Chondrocyte (in vitro differentiated cells): ENCODE results near the gene CSK. TPM values are rescaled to one million over a fixed set of nuclear protein-coding genes. Genes with fewer than 3 reads are reported as not detected.

Source experiments
- DNase-seq: peaks from one replicate; pipeline ENCODE4 v3.0.0; 2021; ENCODE audit warnings: mixed read lengths, low spot score
- H3K27ac Mint-ChIP-seq: one replicate; pipeline ENCODE4 v1.8.0; 2021; ENCODE audit warnings: mild to moderate bottlenecking, moderate library complexity, mixed read lengths; ENCODE audit not compliant: unreplicated experiment
- H3K27me3 Mint-ChIP-seq: 2 replicates; pipeline ENCODE4 v1.8.0; 2021; ENCODE audit warnings: low read depth, mixed read lengths
- H3K36me3 Mint-ChIP-seq: 2 replicates; pipeline ENCODE4 v1.8.0; 2021; ENCODE audit warnings: low read depth, mixed read lengths
- H3K4me1 Mint-ChIP-seq: 2 replicates; pipeline ENCODE4 v1.8.0; 2021; ENCODE audit warnings: low read depth, mild to moderate bottlenecking, mixed read lengths
- H3K4me3 Mint-ChIP-seq: one replicate; pipeline ENCODE4 v1.8.0; 2021; ENCODE audit warnings: mild to moderate bottlenecking, moderate library complexity, mixed read lengths; ENCODE audit not compliant: unreplicated experiment
- H3K9me3 Mint-ChIP-seq: 2 replicates; pipeline ENCODE4 v1.8.0; 2021; ENCODE audit warnings: low read depth, mixed read lengths
- total RNA-seq: library from RNA; stranded (reverse); gene quantifications from 3 replicates; pipeline ENCODE4 v1.2.1, GENCODE V29; 2021
- TF ChIP-seq, protein P1 (sequence below): fragments of 200-600 bp; sonication (generic); IDR thresholded peaks from 2 replicates; pipeline ENCODE4 v1.5.0; 2021; ENCODE audit warnings: antibody characterized with exemption, mild to moderate bottlenecking, moderate library complexity

CSK gene
- total RNA-seq, 1 donor from 2014 or later: 39.9 TPM

DNA sequence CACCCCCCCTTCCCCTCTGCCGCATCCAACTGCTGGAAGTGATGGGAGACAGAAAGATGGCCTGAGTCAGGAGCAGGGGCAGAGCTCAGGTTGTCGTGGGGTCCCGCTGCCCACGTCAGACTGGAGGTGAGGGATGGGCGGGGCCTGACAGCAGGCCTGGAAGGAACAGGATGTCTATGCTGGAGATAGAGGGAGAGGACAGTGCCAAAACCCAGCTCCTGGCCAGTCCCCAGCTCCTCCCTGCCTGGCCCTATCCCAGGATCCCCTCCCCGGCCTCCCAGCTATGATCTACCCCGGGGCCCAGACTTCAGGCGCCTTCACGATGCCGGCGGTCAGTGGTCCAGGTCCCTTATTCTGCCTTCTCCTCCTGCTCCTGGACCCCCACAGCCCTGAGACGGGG is 30.7 kb downstream of the CSK start, which contains the start of gene LMAN1L:
Gene LMAN1L, plus strand, starts transcription at position 303 of the 400 bp plus-strand sequence. Its CDS starts 20 bp downstream, at position 323.
- H3K27me3 Mint-ChIP-seq: no peaks in the 10 kb centered on the region
- TF ChIP-seq, protein P1, sequence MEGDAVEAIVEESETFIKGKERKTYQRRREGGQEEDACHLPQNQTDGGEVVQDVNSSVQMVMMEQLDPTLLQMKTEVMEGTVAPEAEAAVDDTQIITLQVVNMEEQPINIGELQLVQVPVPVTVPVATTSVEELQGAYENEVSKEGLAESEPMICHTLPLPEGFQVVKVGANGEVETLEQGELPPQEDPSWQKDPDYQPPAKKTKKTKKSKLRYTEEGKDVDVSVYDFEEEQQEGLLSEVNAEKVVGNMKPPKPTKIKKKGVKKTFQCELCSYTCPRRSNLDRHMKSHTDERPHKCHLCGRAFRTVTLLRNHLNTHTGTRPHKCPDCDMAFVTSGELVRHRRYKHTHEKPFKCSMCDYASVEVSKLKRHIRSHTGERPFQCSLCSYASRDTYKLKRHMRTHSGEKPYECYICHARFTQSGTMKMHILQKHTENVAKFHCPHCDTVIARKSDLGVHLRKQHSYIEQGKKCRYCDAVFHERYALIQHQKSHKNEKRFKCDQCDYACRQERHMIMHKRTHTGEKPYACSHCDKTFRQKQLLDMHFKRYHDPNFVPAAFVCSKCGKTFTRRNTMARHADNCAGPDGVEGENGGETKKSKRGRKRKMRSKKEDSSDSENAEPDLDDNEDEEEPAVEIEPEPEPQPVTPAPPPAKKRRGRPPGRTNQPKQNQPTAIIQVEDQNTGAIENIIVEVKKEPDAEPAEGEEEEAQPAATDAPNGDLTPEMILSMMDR: no peak
- H3K4me3 Mint-ChIP-seq: no peak within 1 kb of the TSS
- DNase-seq: no peak
- peaks cover 29% of the 10 kb centered on the region for H3K4me1 Mint-ChIP-seq
- no peaks in the 10 kb centered on the region for H3K9me3 Mint-ChIP-seq
- no peaks in the 10 kb centered on the region for H3K36me3 Mint-ChIP-seq
- H3K27ac Mint-ChIP-seq: no peak within 1 kb of the TSS

DNA sequence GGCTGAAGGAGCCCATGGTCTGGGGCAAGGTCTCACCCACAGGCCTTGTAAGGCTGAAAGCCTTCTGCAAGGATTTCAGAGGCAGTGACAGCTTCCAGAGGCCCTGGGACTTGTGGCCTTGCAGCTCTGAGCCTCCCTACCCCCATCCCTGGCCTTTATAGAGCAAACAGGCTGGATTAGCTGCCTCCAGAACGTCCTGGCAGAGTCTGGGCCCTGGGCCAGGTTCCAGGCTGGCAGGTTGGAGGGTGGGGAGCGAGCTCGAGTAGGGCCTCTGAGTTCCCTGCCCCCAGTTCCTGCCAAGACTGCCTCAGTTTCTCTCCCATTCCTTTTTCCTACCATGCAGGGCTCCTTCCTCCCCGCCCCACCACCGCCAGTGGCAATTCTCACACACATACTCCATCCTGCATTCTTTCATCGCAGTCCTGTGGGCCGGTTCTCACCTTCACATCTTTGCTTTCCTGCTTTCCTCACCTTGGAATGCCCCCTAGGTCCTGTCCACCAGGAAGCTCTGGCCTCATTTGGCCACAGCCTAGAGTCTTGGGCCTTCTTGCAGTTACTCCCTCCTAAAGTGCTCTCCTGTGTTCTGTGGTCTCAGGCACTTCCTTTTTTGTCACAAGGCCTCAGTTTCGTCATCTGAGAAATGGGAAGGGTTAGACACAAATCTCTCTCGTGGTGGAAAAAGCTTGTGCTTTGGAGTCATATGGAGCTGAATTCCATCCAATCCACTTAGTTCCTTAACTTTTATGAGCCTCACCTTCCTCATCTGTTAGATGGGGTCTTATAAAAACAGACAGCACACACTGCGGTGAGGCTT is 33.4 kb downstream of the CSK start:
- TF ChIP-seq, protein P1: no peak
- no peak for DNase-seq
- peaks cover 8% of the 10 kb centered on the region for H3K4me1 Mint-ChIP-seq
- H3K4me3 Mint-ChIP-seq: no peak overlapping the region
- H3K27ac Mint-ChIP-seq: peak overlapping the region; percentile 50
- H3K9me3 Mint-ChIP-seq: no peaks in the 10 kb centered on the region
- H3K27me3 Mint-ChIP-seq: no peaks in the 10 kb centered on the region
- H3K36me3 Mint-ChIP-seq: no peaks in the 10 kb centered on the region

DNA sequence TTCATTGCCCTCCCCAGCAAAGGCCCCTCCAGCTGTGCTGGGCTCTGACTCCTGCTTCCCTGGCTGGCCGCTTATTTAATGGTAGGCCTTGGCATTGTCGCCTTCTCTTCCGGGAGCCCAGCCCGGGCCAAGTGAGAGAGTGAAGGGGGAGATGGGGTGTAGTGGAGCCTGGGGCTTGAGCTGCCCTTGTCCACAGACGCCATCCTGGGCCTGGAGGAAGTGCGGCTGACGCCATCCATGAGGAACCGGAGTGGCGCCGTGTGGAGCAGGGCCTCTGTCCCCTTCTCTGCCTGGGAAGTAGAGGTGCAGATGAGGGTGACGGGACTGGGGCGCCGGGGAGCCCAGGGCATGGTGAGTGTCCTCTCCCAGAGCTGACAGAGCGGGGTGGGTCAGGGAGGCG is 34.1 kb downstream of the CSK start:
- H3K4me3 Mint-ChIP-seq: no peak overlapping the region
- H3K27ac Mint-ChIP-seq: no peak overlapping the region
- no peak for DNase-seq
- no peaks in the 10 kb centered on the region for H3K9me3 Mint-ChIP-seq
- H3K36me3 Mint-ChIP-seq: no peaks in the 10 kb centered on the region
- no peaks in the 10 kb centered on the region for H3K27me3 Mint-ChIP-seq
- H3K4me1 Mint-ChIP-seq: peaks cover 8% of the 10 kb centered on the region
- TF ChIP-seq, protein P1: no peak

DNA sequence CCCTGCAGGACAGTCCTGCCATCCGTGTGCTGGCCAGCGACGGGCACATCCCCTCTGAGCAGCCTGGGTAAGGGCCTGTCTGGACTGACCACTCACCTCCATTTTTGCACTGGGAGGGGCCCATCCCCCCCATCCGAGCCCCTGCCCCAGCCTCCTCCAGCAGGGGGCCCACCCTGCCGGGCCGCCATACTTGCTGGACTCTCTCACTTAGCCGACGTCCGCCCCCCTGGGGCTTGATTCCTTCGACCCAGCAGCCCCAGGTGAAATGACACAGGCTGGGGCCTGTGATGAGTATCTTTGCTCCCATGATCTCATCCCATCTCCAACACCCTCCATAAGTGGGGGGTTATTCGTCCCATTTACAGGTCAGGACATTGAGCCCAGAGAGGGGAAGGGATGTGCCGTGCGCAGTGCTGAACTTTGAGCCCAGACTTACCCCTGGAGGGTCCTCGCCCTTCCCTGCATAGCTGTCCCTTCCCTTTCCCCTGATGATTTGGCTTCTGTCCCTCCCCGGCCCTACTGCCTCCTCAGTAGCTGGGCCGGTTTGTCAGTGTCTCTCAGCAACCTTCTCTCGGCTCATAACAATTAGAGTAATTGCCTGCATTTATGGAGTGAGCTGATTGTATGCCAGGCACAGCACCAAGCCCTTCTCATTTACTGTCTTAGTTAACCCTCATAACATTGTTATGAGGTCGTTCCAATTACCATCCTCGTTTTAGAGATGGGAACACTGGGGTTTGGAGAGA is 34.9 kb downstream of the CSK start:
- Mint-ChIP-seq H3K27me3 (no peaks in the 10 kb centered on the region), H3K27ac (no peak overlapping the region), H3K9me3 (no peaks in the 10 kb centered on the region), H3K36me3 (no peaks in the 10 kb centered on the region), H3K4me3 (no peak overlapping the region), H3K4me1 (peaks cover 8% of the 10 kb centered on the region)
- DNase-seq: no peak
- TF ChIP-seq, protein P1: no peak

DNA sequence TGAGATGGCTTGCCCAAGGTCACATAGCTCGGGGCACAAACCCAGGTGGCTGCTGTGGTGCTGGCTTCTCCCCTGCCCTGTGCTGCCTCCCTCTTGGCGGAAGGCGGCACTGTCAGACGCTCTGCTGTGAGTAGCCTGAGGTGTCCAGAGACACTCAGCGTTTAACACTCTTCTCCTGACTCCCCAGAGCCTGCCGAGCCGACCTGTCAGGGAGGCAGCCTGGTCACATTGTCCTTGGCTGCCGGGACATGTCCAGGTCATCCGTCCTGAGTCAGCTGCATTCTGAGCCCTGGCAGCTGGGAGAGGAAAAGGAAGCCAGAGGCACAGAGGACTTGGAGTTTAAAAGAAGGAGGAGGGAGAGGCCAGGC is 35.5 kb downstream of the CSK start:
- H3K4me1 Mint-ChIP-seq: peaks cover 8% of the 10 kb centered on the region
- TF ChIP-seq, protein P1: peak; percentile 53
- no peaks in the 10 kb centered on the region for H3K27me3 Mint-ChIP-seq
- H3K27ac Mint-ChIP-seq: no peak overlapping the region
- no peak overlapping the region for H3K4me3 Mint-ChIP-seq
- no peak for DNase-seq
- H3K9me3 Mint-ChIP-seq: no peaks in the 10 kb centered on the region
- no peaks in the 10 kb centered on the region for H3K36me3 Mint-ChIP-seq
